ENCODE results near the gene DGCR8. TPM values are rescaled to one million over a fixed set of nuclear protein-coding genes. Genes with fewer than 3 reads are reported as not detected.
A peak's percentile ranks its signal among the peaks of the same experiment; 100 is the strongest.

DGCR8 gene
- total RNA-seq, 1 donor from 2014 or later, result 26.5 TPM

GRCh38 chr22:20069331-20070042 lies 10.6 kb upstream of the DGCR8 start:
- H3K4me3 ChIP-seq (ENCODE audit: low read depth, low read length), result no peak overlapping the region
- TF ChIP-seq CTCF (conservative IDR thresholded peaks at IDR 0.05; ENCODE audit: low read depth, low read length), result no peak
- DNase-seq (ENCODE audit: low read depth), result no peak

GRCh38 chr22:20071524-20071972 lies 8.5 kb upstream of the DGCR8 start:
- no peak for DNase-seq (ENCODE audit: low read depth)
- no peak for TF ChIP-seq CTCF (conservative IDR thresholded peaks at IDR 0.05; ENCODE audit: low read depth, low read length)
- H3K4me3 ChIP-seq (ENCODE audit: low read depth, low read length), result no peak overlapping the region

- H3K4me3 ChIP-seq (ENCODE audit: low read depth, low read length), result no peak overlapping the region
- DNase-seq (ENCODE audit: low read depth), result no peak
- TF ChIP-seq CTCF (conservative IDR thresholded peaks at IDR 0.05; ENCODE audit: low read depth, low read length), result no peak
These were observed 3.3 kb upstream of the DGCR8 start for GRCh38 chr22:20076627-20077172.

- TF ChIP-seq CTCF (conservative IDR thresholded peaks at IDR 0.05; ENCODE audit: low read depth, low read length), result no peak
- H3K4me3 ChIP-seq (ENCODE audit: low read depth, low read length), result peak overlapping the region; percentile 79
- no peak for DNase-seq (ENCODE audit: low read depth)
These were observed 369 bp downstream of the DGCR8 start for GRCh38 chr22:20080445-20080775.

GRCh38 chr22:20080776-20081654 lies 974 bp downstream of the DGCR8 start:
- TF ChIP-seq CTCF (conservative IDR thresholded peaks at IDR 0.05; ENCODE audit: low read depth, low read length), result no peak
- peak overlapping the region; percentile 79 for H3K4me3 ChIP-seq (ENCODE audit: low read depth, low read length)
- no peak for DNase-seq (ENCODE audit: low read depth)

GRCh38 chr22:20083157-20083890 lies 3.3 kb downstream of the DGCR8 start:
- TF ChIP-seq CTCF (conservative IDR thresholded peaks at IDR 0.05; ENCODE audit: low read depth, low read length), result no peak
- H3K4me3 ChIP-seq (ENCODE audit: low read depth, low read length), result no peak overlapping the region
- no peak for DNase-seq (ENCODE audit: low read depth)
